Neural cell (in vitro differentiated cells): ENCODE measurements around the gene AGA. TPM values are rescaled to one million over a fixed set of nuclear protein-coding genes. Genes with fewer than 3 reads are reported as not detected.

ENCODE experiments used
- H2AFZ ChIP-seq: fragments of 200-600, 300-800 bp; sonication (generic), shearing (Covaris generic); 2 replicates; pipeline ENCODE4 v1.6.0; 2014; ENCODE audit warnings: low read depth, mild to moderate bottlenecking, antibody characterized with exemption, low read length, moderate library complexity
- H3F3A ChIP-seq: fragments of 200-600 bp; shearing (Covaris generic); 2 replicates; pipeline ENCODE4 v1.6.1; 2016; ENCODE audit warnings: mild to moderate bottlenecking, moderate library complexity, mixed read lengths, antibody characterized with exemption, low read length; ENCODE audit not compliant: insufficient read depth, poor library complexity, severe bottlenecking
- H3K27ac ChIP-seq: fragments of 200-600, 300-800 bp; sonication (generic), shearing (Covaris generic); 2 replicates; pipeline ENCODE4 v1.5.1; 2014; ENCODE audit warnings: mild to moderate bottlenecking, low read length, moderate library complexity
- H3K27me3 ChIP-seq: fragments of 300-800, 200-600 bp; sonication (generic), shearing (Covaris generic); 2 replicates; pipeline ENCODE4 v1.6.0; 2014; ENCODE audit warnings: mild to moderate bottlenecking, low read depth, low read length, moderate library complexity; ENCODE audit not compliant: insufficient read depth
- H3K36me3 ChIP-seq: fragments of 300-800, 200-600 bp; sonication (generic), shearing (Covaris generic); 2 replicates; pipeline ENCODE4 v1.5.1; 2014; ENCODE audit warnings: mild to moderate bottlenecking, antibody characterized with exemption, low read length, moderate library complexity; ENCODE audit not compliant: insufficient read depth
- H3K4me2 ChIP-seq: fragments of 300-800, 200-600 bp; sonication (generic), shearing (Covaris generic); 2 replicates; pipeline ENCODE4 v1.6.0; 2014; ENCODE audit warnings: mild to moderate bottlenecking, low read length
- H3K4me3 ChIP-seq: fragments of 300-800, 200-600 bp; sonication (generic), shearing (Covaris generic); 2 replicates; pipeline ENCODE4 v1.5.1; 2014; ENCODE audit warnings: mild to moderate bottlenecking, low read length, moderate library complexity
- H3K79me2 ChIP-seq: fragments of 200-600 bp; shearing (Covaris generic); replicated peaks from 2 replicates; pipeline ENCODE4 v1.6.0; 2014; ENCODE audit warnings: mild to moderate bottlenecking, low read length, moderate library complexity; ENCODE audit not compliant: insufficient read depth
- H3K9ac ChIP-seq: fragments of 300-800, 200-600 bp; sonication (generic), shearing (Covaris generic); 2 replicates; pipeline ENCODE4 v1.6.1; 2016; ENCODE audit warnings: mild to moderate bottlenecking, low read length, mixed read lengths
- H3K9me2 ChIP-seq: fragments of 200-600 bp; shearing (Covaris generic); 2 replicates; pipeline ENCODE4 v1.6.1; 2016; ENCODE audit warnings: mild to moderate bottlenecking, low read length, mixed read lengths; ENCODE audit not compliant: insufficient read depth
- H3K9me3 ChIP-seq: fragments of 200-600, 300-800 bp; sonication (generic), shearing (Covaris generic); 2 replicates; pipeline ENCODE4 v1.6.1; 2016; ENCODE audit warnings: mild to moderate bottlenecking, mixed run types, low read length, moderate library complexity, mixed read lengths
- H4K20me1 ChIP-seq: fragments of 200-600 bp; shearing (Covaris generic); 2 replicates; pipeline ENCODE4 v1.6.1; 2016; ENCODE audit warnings: mild to moderate bottlenecking, mixed run types; ENCODE audit not compliant: insufficient read depth
- CTCF ChIP-seq: fragments of 450-650 bp; IDR thresholded peaks from 2 replicates; pipeline ENCODE4 v1.5.1; 2014; ENCODE audit warnings: antibody characterized with exemption, mild to moderate bottlenecking, moderate library complexity; ENCODE audit not compliant: poor library complexity, severe bottlenecking
- EP300 ChIP-seq: fragments of 450-650 bp; conservative IDR thresholded peaks from 2 replicates; pipeline ENCODE4 v1.6.1; 2014; ENCODE audit warnings: antibody characterized with exemption, mild to moderate bottlenecking, moderate library complexity; ENCODE audit not compliant: poor library complexity, severe bottlenecking
- EZH2 ChIP-seq: fragments of 200-600, 300-800 bp; shearing (Covaris generic), sonication (generic); IDR thresholded peaks from 2 replicates; pipeline ENCODE4 v1.6.1; 2014; ENCODE audit warnings: antibody characterized with exemption, low read length, borderline replicate concordance, mild to moderate bottlenecking; ENCODE audit not compliant: insufficient read depth, poor library complexity, severe bottlenecking
- MXI1 ChIP-seq: fragments of 450-650 bp; conservative IDR thresholded peaks from 2 replicates; pipeline ENCODE4 v1.6.1; 2014; ENCODE audit warnings: antibody characterized with exemption, mild to moderate bottlenecking; ENCODE audit not compliant: poor library complexity, severe bottlenecking
- POLR2AphosphoS5 ChIP-seq: IDR thresholded peaks from 2 replicates; pipeline ENCODE4 v1.6.1; 2012
- RAD21 ChIP-seq: fragments of 450-650 bp; conservative IDR thresholded peaks from 2 replicates; pipeline ENCODE4 v1.6.1; 2014; ENCODE audit warnings: antibody characterized with exemption, mild to moderate bottlenecking, moderate library complexity
- SMC3 ChIP-seq: fragments of 450-650 bp; conservative IDR thresholded peaks from 2 replicates; pipeline ENCODE4 v1.6.1; 2014; ENCODE audit warnings: antibody characterized with exemption, mild to moderate bottlenecking, moderate library complexity; ENCODE audit not compliant: poor library complexity
- TAF1 ChIP-seq: IDR thresholded peaks from 2 replicates; pipeline ENCODE4 v1.6.1; 2012; ENCODE audit warnings: low read depth
- polyA plus RNA-seq: library from polyadenylated mRNA; depleted of rRNA; stranded (reverse); fragments of >200 nt; gene quantifications from 2 replicates; pipeline ENCODE4 v1.2.3, GENCODE V29; 2014
- TF ChIP-seq, protein P1 (sequence below): IDR thresholded peaks from 2 replicates; pipeline ENCODE4 v1.6.1; 2012; ENCODE audit warnings: borderline replicate concordance

The AGA gene
- polyA plus RNA-seq, 1 donor from 2014 or later = 3.1 TPM

DNA sequence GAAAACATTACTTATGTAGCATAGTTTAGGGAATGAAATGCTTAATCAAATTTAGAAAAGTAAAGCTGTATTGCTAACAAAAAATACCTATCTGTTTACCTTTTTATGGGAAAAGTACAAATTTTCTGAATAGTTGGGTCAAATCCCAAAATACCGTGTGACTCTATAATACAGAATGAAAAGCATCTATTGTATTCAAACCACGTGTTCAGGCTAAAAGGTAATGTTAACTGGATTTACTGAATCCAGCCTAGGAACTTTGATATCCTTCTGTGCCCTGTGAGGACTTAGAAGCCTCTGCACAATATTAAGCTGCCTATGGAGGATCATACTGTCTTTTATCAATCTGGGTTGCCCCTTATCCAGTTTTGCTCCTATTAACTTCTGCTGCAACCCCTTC lies 36.3 kb upstream of the AGA start:
- Histone ChIP-seq H4K20me1 (no peaks in the 10 kb centered on the region), H3K9me3 (no peaks in the 10 kb centered on the region), H3K4me3 (no peak overlapping the region), H3K4me2 (no peak overlapping the region), H3K36me3 (no peaks in the 10 kb centered on the region), H3K79me2 (no peaks in the 10 kb centered on the region), H3K27ac (no peak overlapping the region), H3K27me3 (no peaks in the 10 kb centered on the region), H3K9ac (no peak overlapping the region), H3F3A (no peaks in the 10 kb centered on the region), H2AFZ (no peak overlapping the region), H3K9me2 (no peaks in the 10 kb centered on the region)
- TF ChIP-seq RAD21 = no peak
- TF ChIP-seq, protein P1, sequence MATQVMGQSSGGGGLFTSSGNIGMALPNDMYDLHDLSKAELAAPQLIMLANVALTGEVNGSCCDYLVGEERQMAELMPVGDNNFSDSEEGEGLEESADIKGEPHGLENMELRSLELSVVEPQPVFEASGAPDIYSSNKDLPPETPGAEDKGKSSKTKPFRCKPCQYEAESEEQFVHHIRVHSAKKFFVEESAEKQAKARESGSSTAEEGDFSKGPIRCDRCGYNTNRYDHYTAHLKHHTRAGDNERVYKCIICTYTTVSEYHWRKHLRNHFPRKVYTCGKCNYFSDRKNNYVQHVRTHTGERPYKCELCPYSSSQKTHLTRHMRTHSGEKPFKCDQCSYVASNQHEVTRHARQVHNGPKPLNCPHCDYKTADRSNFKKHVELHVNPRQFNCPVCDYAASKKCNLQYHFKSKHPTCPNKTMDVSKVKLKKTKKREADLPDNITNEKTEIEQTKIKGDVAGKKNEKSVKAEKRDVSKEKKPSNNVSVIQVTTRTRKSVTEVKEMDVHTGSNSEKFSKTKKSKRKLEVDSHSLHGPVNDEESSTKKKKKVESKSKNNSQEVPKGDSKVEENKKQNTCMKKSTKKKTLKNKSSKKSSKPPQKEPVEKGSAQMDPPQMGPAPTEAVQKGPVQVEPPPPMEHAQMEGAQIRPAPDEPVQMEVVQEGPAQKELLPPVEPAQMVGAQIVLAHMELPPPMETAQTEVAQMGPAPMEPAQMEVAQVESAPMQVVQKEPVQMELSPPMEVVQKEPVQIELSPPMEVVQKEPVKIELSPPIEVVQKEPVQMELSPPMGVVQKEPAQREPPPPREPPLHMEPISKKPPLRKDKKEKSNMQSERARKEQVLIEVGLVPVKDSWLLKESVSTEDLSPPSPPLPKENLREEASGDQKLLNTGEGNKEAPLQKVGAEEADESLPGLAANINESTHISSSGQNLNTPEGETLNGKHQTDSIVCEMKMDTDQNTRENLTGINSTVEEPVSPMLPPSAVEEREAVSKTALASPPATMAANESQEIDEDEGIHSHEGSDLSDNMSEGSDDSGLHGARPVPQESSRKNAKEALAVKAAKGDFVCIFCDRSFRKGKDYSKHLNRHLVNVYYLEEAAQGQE = no peak
- no peak for TF ChIP-seq EP300
- no peak for TF ChIP-seq MXI1
- no peak for TF ChIP-seq CTCF
- no peak for TF ChIP-seq POLR2AphosphoS5

DNA sequence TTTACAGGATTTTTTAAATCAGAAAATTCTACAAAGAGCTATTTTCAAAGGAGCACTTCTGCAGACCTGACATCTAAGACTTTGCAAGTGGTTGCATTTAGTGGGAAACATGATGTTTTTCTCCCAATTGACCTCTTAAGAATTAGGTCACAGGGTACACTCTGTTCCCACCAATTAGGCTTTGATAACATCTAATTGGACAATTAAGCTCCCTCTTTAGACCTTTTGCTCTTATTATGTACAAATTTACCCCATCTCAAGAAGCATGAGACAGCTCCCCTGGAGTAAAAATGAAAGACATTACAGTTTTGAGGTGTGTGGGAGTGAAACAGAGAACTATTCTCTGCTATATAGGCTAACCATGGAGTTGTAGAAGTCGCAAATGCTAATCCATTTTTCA lies 31.8 kb upstream of the AGA start:
- no peak overlapping the region for H3K4me3 ChIP-seq
- H3K27me3 ChIP-seq = no peaks in the 10 kb centered on the region
- H3K4me2 ChIP-seq = no peak overlapping the region
- no peaks in the 10 kb centered on the region for H4K20me1 ChIP-seq
- H3K27ac ChIP-seq = no peak overlapping the region
- H3F3A ChIP-seq = no peaks in the 10 kb centered on the region
- TF ChIP-seq RAD21 = no peak
- TF ChIP-seq, protein P1 = no peak
- TF ChIP-seq POLR2AphosphoS5 = no peak
- TF ChIP-seq EZH2 = no peak
- no peak for TF ChIP-seq CTCF
- no peak for TF ChIP-seq TAF1
- no peak for TF ChIP-seq SMC3
- no peak for TF ChIP-seq MXI1
- TF ChIP-seq EP300 = no peak
- H2AFZ ChIP-seq = no peak overlapping the region
- H3K9me2 ChIP-seq = no peaks in the 10 kb centered on the region
- H3K9ac ChIP-seq = no peak overlapping the region
- H3K79me2 ChIP-seq = no peaks in the 10 kb centered on the region
- no peaks in the 10 kb centered on the region for H3K9me3 ChIP-seq
- H3K36me3 ChIP-seq = no peaks in the 10 kb centered on the region
